Mesothelial cell of epicardium (in vitro differentiated cells): ENCODE results near the gene KIRREL3. TPM values are rescaled to one million over a fixed set of nuclear protein-coding genes. Genes with fewer than 3 reads are reported as not detected.

Experiments
- DNase-seq, 2 experiments: peaks; one replicate each; pipeline ENCODE4 v3.0.0; 2021; ENCODE audit warnings: low spot score in 2 of 2; ENCODE audit not compliant: unreplicated experiment in 2 of 2
- H3K27ac Mint-ChIP-seq: 2 replicates; pipeline ENCODE4 v1.8.0; 2021; ENCODE audit warnings: mixed read lengths
- H3K27me3 Mint-ChIP-seq: 2 replicates; pipeline ENCODE4 v1.8.0; 2021; ENCODE audit warnings: low read depth, mixed read lengths
- H3K36me3 Mint-ChIP-seq: 2 replicates; pipeline ENCODE4 v1.8.0; 2021; ENCODE audit warnings: mixed read lengths
- H3K4me1 Mint-ChIP-seq: 2 replicates; pipeline ENCODE4 v1.8.0; 2021; ENCODE audit warnings: mixed read lengths
- H3K4me3 Mint-ChIP-seq: 2 replicates; pipeline ENCODE4 v1.8.0; 2021; ENCODE audit warnings: mild to moderate bottlenecking, moderate library complexity, mixed read lengths
- H3K9me3 Mint-ChIP-seq: 2 replicates; pipeline ENCODE4 v1.8.0; 2021; ENCODE audit warnings: mixed read lengths
- total RNA-seq: library from RNA; stranded (reverse); gene quantifications from 3 replicates; pipeline ENCODE4 v1.2.1, GENCODE V29; 2021
- TF ChIP-seq, protein P1 (sequence below): fragments of 200-600 bp; sonication (generic); IDR thresholded peaks from one replicate; pipeline ENCODE4 v1.5.0; 2021; ENCODE audit warnings: antibody characterized with exemption; ENCODE audit not compliant: unreplicated experiment

The KIRREL3 gene
- total RNA-seq, 1 donor from 2014 or later = 0.31 TPM

GRCh38 chr11:126469311-126469710 is 531.3 kb downstream of the KIRREL3 start:
- H3K9me3 Mint-ChIP-seq = no peaks in the 10 kb centered on the region
- H3K27me3 Mint-ChIP-seq = peaks cover 25% of the 10 kb centered on the region

GRCh38 chr11:126468102-126468521 is 532.5 kb downstream of the KIRREL3 start:
- H3K27ac Mint-ChIP-seq = no peak overlapping the region
- peaks cover 35% of the 10 kb centered on the region for H3K27me3 Mint-ChIP-seq
- TF ChIP-seq, protein P1, sequence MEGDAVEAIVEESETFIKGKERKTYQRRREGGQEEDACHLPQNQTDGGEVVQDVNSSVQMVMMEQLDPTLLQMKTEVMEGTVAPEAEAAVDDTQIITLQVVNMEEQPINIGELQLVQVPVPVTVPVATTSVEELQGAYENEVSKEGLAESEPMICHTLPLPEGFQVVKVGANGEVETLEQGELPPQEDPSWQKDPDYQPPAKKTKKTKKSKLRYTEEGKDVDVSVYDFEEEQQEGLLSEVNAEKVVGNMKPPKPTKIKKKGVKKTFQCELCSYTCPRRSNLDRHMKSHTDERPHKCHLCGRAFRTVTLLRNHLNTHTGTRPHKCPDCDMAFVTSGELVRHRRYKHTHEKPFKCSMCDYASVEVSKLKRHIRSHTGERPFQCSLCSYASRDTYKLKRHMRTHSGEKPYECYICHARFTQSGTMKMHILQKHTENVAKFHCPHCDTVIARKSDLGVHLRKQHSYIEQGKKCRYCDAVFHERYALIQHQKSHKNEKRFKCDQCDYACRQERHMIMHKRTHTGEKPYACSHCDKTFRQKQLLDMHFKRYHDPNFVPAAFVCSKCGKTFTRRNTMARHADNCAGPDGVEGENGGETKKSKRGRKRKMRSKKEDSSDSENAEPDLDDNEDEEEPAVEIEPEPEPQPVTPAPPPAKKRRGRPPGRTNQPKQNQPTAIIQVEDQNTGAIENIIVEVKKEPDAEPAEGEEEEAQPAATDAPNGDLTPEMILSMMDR = no peak
- H3K9me3 Mint-ChIP-seq = peaks cover 2% of the 10 kb centered on the region
- no peaks in the 10 kb centered on the region for H3K36me3 Mint-ChIP-seq
- peaks cover 9% of the 10 kb centered on the region for H3K4me1 Mint-ChIP-seq
- no peak for DNase-seq
- no peak overlapping the region for H3K4me3 Mint-ChIP-seq

More at GRCh38 chr11:126469311-126469710, 531.3 kb downstream of the KIRREL3 start:
- TF ChIP-seq, protein P1 = no peak
- Mint-ChIP-seq H3K27ac (no peak overlapping the region), H3K36me3 (no peaks in the 10 kb centered on the region), H3K4me1 (peaks cover 9% of the 10 kb centered on the region), H3K4me3 (no peak overlapping the region)
- no peak for DNase-seq

GRCh38 chr11:126467471-126467870 is 533.1 kb downstream of the KIRREL3 start:
- TF ChIP-seq, protein P1 = no peak
- Mint-ChIP-seq H3K9me3 (peaks cover 2% of the 10 kb centered on the region), H3K36me3 (no peaks in the 10 kb centered on the region), H3K27ac (no peak overlapping the region), H3K4me1 (peaks cover 9% of the 10 kb centered on the region), H3K4me3 (no peak overlapping the region), H3K27me3 (peaks cover 41% of the 10 kb centered on the region)
- DNase-seq = no peak

DNA sequence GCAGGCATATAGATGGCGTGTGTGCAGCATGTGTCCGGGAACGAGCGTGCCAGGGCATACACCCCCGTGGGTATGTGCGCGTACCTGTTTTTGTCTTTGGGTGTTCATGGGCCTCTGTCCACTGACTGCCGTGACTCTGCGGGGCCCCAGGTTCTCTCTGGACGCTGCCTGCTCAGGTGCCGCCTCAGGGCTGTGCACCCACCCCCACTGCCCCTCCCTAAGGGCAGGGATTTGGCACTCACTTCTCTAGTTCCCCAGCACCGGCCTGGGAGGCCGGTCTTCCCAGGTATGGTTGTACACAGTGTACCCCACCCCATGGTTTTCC is 533.6 kb downstream of the KIRREL3 start:
- Mint-ChIP-seq H3K36me3 (no peaks in the 10 kb centered on the region), H3K27ac (no peak overlapping the region), H3K27me3 (peaks cover 46% of the 10 kb centered on the region), H3K4me3 (no peak overlapping the region), H3K9me3 (peaks cover 2% of the 10 kb centered on the region), H3K4me1 (peaks cover 9% of the 10 kb centered on the region)
- TF ChIP-seq, protein P1 = no peak
- DNase-seq = no peak

DNA sequence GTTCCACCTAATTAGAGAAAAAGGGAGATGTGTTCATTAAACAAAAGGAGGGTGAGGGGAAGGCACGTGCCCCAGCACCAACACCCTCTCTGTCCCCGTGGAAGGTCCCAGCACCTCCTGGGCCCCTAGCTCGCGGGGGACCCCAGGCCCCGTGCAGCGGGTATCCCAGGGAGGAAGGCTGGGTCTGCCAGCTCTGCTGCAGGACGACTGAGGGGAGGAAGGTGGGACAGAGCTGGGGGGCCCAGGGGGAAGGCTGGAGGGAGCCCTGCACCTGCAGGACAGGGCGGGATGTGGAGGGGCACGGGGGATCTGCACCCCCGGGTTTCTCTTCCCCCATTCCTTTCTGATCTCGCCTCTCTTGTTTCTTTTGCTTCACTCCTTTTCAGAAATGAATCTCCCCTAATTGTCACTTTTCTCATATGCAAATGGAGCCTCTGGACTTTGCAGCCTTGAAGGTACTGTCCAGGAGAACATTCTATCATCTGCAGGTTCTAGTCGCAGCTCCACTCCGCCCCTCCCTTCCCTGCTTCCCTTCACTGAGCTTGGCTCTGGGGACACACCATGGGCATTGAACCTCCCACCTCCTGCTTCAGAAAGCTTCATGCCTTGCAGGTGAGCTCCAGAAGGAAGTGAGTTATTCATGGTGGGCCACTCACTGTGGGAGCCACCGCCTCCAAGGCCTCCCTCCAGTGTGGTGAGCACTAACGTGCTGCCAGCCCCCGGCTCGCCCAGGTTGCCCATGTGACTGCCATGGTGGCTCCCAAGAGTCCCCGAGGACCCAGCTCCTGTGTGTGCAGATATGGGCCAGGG is 534.1 kb downstream of the KIRREL3 start:
- no peak overlapping the region for H3K27ac Mint-ChIP-seq
- DNase-seq = no peak
- no peak overlapping the region for H3K4me3 Mint-ChIP-seq
- peaks cover 51% of the 10 kb centered on the region for H3K27me3 Mint-ChIP-seq
- TF ChIP-seq, protein P1 = no peak
- peaks cover 9% of the 10 kb centered on the region for H3K4me1 Mint-ChIP-seq
- peaks cover 2% of the 10 kb centered on the region for H3K9me3 Mint-ChIP-seq
- no peaks in the 10 kb centered on the region for H3K36me3 Mint-ChIP-seq
